Measurements from ENCODE around the gene CYP4X1. TPM values are rescaled to one million over a fixed set of nuclear protein-coding genes. Genes with fewer than 3 reads are reported as not detected.

Gene CYP4X1
- total and polyA plus RNA-seq, 9 of the 15 experiments (the other 6 are each of a cell fraction or from before 2014, with no cell fraction given) = 0.03 to 0.17 (median 0.06) TPM; not detected in 6

- ChIA-PET CTCF (ENCODE audit: low intra/inter-chr PET ratio) (no interaction called here), POLR2A (no interaction called here)
- intact Hi-C loops (cut with micrococcal nuclease) (no loop called here), in situ Hi-C loops (cut with MboI) (no loop called here)
- WGBS (ENCODE audit: insufficient coverage, low coverage, missing lambda C conversion rate) = 2% methylated on average over 3 of the region's 3 CpGs
- Histone ChIP-seq H3K79me2 (ENCODE audit: control insufficient read depth, insufficient read depth, low read length) (no peaks in the 10 kb centered on the region), H2AFZ (ENCODE audit: low read depth, low read length) (no peak overlapping the region), H3K4me3 (no peak overlapping the region), H4K20me1 (replicated peaks; ENCODE audit: control insufficient read depth, insufficient read depth, low read length) (no peaks in the 10 kb centered on the region), H3K4me2 (ENCODE audit: insufficient read depth, low read length) (no peak overlapping the region), H3K9me1 (ENCODE audit: control insufficient read depth, insufficient read depth, low read length) (no peaks in the 10 kb centered on the region), H3K27me3 (ENCODE audit: control insufficient read depth in 2 of 2, insufficient read depth in 2 of 2, low read length in 2 of 2) (peaks cover 0 to 9% of the 10 kb centered on the region in 2 experiments; a peak in 2 of 5 replicates), H3K27ac (ENCODE audit: extremely low read depth, low read depth, low read length) (no peak overlapping the region), H3K36me3 (ENCODE audit: control insufficient read depth, insufficient read depth, low read length) (no peaks in the 10 kb centered on the region), H3K9ac (ENCODE audit: insufficient read depth in 1 of 2, low read depth in 2 of 2, low read length in 2 of 2) (no peak overlapping the region), H3K9me3 (replicated peaks; ENCODE audit: control insufficient read depth, insufficient read depth, low read depth, low read length) (no peaks in the 10 kb centered on the region), H3K4me1 (replicated peaks in 1 of 2; ENCODE audit: control insufficient read depth in 2 of 2, insufficient read depth in 2 of 2, low read length in 2 of 2) (no peaks in the 10 kb centered on the region)
- no peak for ATAC-seq
- no peak for FAIRE-seq
- TF ChIP-seq XRCC3 (IDR thresholded peaks at IDR 0.05) = no peak
- TF ChIP-seq HMG20B (CRISPR knock-in tag; IDR thresholded peaks at IDR 0.05) = no peak
- no peak for TF ChIP-seq ZNF830 (CRISPR knock-in tag; IDR thresholded peaks at IDR 0.05)
- TF ChIP-seq ZNF639 (CRISPR knock-in tag; conservative IDR thresholded peaks at IDR 0.05 in 1 of 2, IDR thresholded peaks at IDR 0.05 in 1 of 2) = no peak
- TF ChIP-seq BCLAF1 (IDR thresholded peaks at IDR 0.05; ENCODE audit: borderline replicate concordance in 1 of 2, control insufficient read depth in 1 of 2, low read depth in 2 of 2, low read length in 1 of 2) = no peak
- no peak for TF ChIP-seq NCOR1 (IDR thresholded peaks at IDR 0.05)
- TF ChIP-seq EZH2 (IDR thresholded peaks at IDR 0.05; ENCODE audit: borderline replicate concordance, low read depth, low read length) = no peak
- no peak for TF ChIP-seq PHTF2 (CRISPR knock-in tag; IDR thresholded peaks at IDR 0.05)
- no peak for TF ChIP-seq NR1H2 (CRISPR knock-in tag; IDR thresholded peaks at IDR 0.05)
- no peak for TF ChIP-seq LARP7 (IDR thresholded peaks at IDR 0.05)
- TF ChIP-seq PHF20 (IDR thresholded peaks at IDR 0.05; ENCODE audit: partially characterized antibody) = no peak
- TF ChIP-seq FOSL1 (tag; conservative IDR thresholded peaks at IDR 0.05) = no peak
- TF ChIP-seq ELF2 (CRISPR knock-in tag; IDR thresholded peaks at IDR 0.05) = no peak
- TF ChIP-seq, protein P1, sequence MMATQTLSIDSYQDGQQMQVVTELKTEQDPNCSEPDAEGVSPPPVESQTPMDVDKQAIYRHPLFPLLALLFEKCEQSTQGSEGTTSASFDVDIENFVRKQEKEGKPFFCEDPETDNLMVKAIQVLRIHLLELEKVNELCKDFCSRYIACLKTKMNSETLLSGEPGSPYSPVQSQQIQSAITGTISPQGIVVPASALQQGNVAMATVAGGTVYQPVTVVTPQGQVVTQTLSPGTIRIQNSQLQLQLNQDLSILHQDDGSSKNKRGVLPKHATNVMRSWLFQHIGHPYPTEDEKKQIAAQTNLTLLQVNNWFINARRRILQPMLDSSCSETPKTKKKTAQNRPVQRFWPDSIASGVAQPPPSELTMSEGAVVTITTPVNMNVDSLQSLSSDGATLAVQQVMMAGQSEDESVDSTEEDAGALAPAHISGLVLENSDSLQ (IDR thresholded peaks at IDR 0.05) = no peak
- no peak for TF ChIP-seq EHMT2 (IDR thresholded peaks at IDR 0.05)
- no peak for TF ChIP-seq ERF (CRISPR knock-in tag; IDR thresholded peaks at IDR 0.05)
- TF ChIP-seq GATAD2A (IDR thresholded peaks at IDR 0.05) = no peak
- TF ChIP-seq IRF1 (CRISPR knock-in tag; IDR thresholded peaks at IDR 0.05; ENCODE audit: borderline replicate concordance) = no peak
- no TSS peak for BruUV-seq (replicated peaks)
- no peak for DNase-seq (ENCODE audit: extremely low read depth in 1 of 4, low spot score in 3 of 4)
Observed at GRCh38 chr1:47031059-47031458, 7.6 kb downstream of the CYP4X1 start.
